Measurements from ENCODE around the gene NALCN.

The NALCN gene

DNA sequence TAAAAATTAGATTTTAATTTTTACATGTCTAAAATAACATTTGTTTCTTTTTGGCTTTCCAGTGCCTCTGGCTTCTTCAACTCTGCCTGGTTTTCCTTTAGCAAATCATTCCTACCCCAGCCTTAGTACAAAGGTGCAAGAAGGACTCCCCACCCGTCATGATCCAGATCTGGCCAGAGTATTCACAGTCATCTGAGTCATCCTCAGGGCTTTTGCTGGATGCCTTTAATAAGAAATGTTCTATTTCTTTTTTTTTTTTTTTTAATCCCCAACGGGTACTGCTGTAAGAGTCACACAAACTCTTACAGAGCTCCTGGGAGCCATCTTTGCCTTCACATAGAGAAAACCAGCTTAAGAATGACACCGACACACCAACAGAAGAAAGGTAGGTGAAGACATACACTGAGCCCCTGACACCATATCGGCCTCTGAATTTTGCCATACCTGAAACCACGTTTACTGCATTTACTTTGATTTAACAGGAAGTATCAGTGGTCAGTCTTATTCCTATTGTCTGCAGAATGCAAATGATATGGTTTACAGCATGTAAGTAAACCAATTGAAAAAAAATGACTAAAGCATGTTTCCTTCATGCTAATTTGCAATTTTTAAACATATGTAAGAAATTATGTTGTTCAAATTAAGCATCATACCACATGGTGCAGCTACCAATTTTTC lies 184.4 kb downstream of the NALCN start:
- Histone ChIP-seq H3K27ac (no peak overlapping the region), H3K27me3 (replicated peaks) (no peaks in the 10 kb centered on the region), H3K36me3 (replicated peaks) (no peaks in the 10 kb centered on the region), H3K4me3 (ENCODE audit: low read depth, low read length) (no peak overlapping the region)
- peak; percentile 35 for DNase-seq
- in situ Hi-C loops (cut with HindIII; ENCODE audit: low pct_ligation_motif_present, low sequenced_read_pairs), result no loop called here
- TF ChIP-seq CTCF (IDR thresholded peaks at IDR 0.05; ENCODE audit: low read depth, low read length, missing control alignments), result no peak

GRCh38 chr13:101230271-101230890 lies 185.9 kb downstream of the NALCN start:
- in situ Hi-C loops (cut with HindIII; ENCODE audit: low pct_ligation_motif_present, low sequenced_read_pairs), result no loop called here
- no peak for TF ChIP-seq CTCF (IDR thresholded peaks at IDR 0.05; ENCODE audit: low read depth, low read length, missing control alignments)
- Histone ChIP-seq H3K27ac (no peak overlapping the region), H3K27me3 (replicated peaks) (no peaks in the 10 kb centered on the region), H3K36me3 (replicated peaks) (no peaks in the 10 kb centered on the region), H3K4me3 (ENCODE audit: low read depth, low read length) (no peak overlapping the region)
- DNase-seq, result no peak

GRCh38 chr13:101219609-101220265 lies 196.6 kb downstream of the NALCN start:
- no peak for DNase-seq
- H3K36me3 ChIP-seq (replicated peaks), result no peaks in the 10 kb centered on the region
- no peak overlapping the region for H3K27ac ChIP-seq
- no peaks in the 10 kb centered on the region for H3K27me3 ChIP-seq (replicated peaks)
- H3K4me3 ChIP-seq (ENCODE audit: low read depth, low read length), result no peak overlapping the region
- TF ChIP-seq CTCF (IDR thresholded peaks at IDR 0.05; ENCODE audit: low read depth, low read length, missing control alignments), result no peak
- in situ Hi-C loops (cut with HindIII; ENCODE audit: low pct_ligation_motif_present, low sequenced_read_pairs), result no loop called here

DNA sequence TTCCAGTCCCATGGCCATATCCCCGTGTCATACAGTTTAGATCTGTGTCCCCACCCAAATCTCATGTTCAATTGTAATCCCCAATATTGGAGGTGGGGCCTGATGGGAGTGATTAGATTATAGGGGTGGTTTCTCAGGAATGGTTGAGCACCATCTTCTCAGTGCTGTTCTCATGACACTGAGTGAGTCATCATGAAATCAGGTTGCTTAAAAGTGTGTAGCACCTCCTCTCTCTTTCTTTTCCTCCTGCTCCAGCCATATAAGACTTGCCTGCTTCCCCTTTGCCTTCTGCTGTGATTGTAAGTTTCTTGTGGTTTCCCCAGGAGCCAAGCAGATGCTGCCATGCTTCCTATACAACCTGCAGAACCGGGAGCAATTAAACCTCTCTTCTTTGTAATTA lies 197.8 kb downstream of the NALCN start:
- in situ Hi-C loops (cut with HindIII; ENCODE audit: low pct_ligation_motif_present, low sequenced_read_pairs), result no loop called here
- Histone ChIP-seq H3K4me3 (ENCODE audit: low read depth, low read length) (no peak overlapping the region), H3K36me3 (replicated peaks) (no peaks in the 10 kb centered on the region), H3K27ac (no peak overlapping the region), H3K27me3 (replicated peaks) (no peaks in the 10 kb centered on the region)
- no peak for TF ChIP-seq CTCF (IDR thresholded peaks at IDR 0.05; ENCODE audit: low read depth, low read length, missing control alignments)
- DNase-seq, result peak; percentile 20

GRCh38 chr13:101217086-101217485 lies 199.2 kb downstream of the NALCN start:
- in situ Hi-C loops (cut with HindIII; ENCODE audit: low pct_ligation_motif_present, low sequenced_read_pairs), result no loop called here
- no peak for TF ChIP-seq CTCF (IDR thresholded peaks at IDR 0.05; ENCODE audit: low read depth, low read length, missing control alignments)
- no peaks in the 10 kb centered on the region for H3K36me3 ChIP-seq (replicated peaks)
- no peak for DNase-seq
- no peaks in the 10 kb centered on the region for H3K27me3 ChIP-seq (replicated peaks)
- no peak overlapping the region for H3K4me3 ChIP-seq (ENCODE audit: low read depth, low read length)
- H3K27ac ChIP-seq, result no peak overlapping the region

Measured in brain microvascular endothelial cell (primary cell).